ENCODE results near the gene BTG2.

DNA sequence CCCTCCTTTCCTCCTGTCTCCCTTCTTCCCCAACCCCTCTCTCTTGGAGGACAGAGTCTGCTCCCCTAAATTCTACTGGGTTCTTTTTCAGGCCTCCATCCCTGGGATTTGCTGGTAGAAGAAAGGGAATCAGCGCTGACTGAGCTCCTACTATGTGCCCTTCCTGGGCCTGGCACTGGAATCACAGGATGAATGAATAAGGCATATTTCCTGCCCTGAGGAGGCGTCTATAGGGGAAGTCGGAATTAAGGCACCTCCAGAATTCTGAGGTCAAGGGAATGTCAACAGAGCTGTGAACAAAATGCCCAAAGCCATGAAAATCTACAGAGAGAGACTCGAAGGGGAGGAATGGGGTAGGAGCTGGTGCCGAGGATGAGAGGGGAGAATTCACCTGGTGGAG lies 17.4 kb upstream of the BTG2 start:
- TF ChIP-seq, protein P1, sequence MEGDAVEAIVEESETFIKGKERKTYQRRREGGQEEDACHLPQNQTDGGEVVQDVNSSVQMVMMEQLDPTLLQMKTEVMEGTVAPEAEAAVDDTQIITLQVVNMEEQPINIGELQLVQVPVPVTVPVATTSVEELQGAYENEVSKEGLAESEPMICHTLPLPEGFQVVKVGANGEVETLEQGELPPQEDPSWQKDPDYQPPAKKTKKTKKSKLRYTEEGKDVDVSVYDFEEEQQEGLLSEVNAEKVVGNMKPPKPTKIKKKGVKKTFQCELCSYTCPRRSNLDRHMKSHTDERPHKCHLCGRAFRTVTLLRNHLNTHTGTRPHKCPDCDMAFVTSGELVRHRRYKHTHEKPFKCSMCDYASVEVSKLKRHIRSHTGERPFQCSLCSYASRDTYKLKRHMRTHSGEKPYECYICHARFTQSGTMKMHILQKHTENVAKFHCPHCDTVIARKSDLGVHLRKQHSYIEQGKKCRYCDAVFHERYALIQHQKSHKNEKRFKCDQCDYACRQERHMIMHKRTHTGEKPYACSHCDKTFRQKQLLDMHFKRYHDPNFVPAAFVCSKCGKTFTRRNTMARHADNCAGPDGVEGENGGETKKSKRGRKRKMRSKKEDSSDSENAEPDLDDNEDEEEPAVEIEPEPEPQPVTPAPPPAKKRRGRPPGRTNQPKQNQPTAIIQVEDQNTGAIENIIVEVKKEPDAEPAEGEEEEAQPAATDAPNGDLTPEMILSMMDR (conservative IDR thresholded peaks at IDR 0.05; ENCODE audit: low read depth, low read length) = no peak
- TF ChIP-seq EZH2 (IDR thresholded peaks at IDR 0.05; ENCODE audit: low read length, unreplicated experiment) (no peak), EZH2phosphoT487 (IDR thresholded peaks at IDR 0.05; ENCODE audit: borderline replicate concordance, low read length) (no peak)

Data from PC-3 (cell line).